Measurements from ENCODE around the gene CDC25C. TPM values are rescaled to one million over a fixed set of nuclear protein-coding genes. Genes with fewer than 3 reads are reported as not detected.

Gene CDC25C
- total RNA-seq, 2 experiments from 2014 or later: not detected

DNA sequence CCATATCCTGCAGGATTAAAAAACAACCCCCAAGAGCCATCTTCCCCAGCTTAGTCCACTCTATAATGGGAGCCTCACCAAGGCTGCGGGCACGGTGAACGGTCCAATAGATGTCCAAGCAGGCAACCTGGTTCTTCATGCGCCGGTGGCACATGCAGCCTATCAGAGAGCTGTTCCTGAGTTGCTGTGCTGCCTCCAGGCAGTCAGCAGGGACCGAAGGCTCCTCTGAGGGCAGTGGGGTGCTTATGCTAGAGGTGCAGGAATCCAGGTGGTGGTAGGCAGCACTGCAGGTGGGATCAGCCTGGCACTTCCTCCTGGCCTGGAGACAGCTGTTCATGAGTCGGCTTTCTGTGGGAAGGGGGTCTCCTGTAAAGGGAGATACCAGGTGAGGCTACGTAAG is 67.4 kb downstream of the CDC25C start:
- DNase-seq (no peak), ATAC-seq (ENCODE audit: poor library complexity) (no peak)
- Mint-ChIP-seq H3K4me1 (ENCODE audit: low read depth) (no peaks in the 10 kb centered on the region), H3K36me3 (ENCODE audit: low read depth) (no peaks in the 10 kb centered on the region), H3K9me3 (no peaks in the 10 kb centered on the region), H3K27me3 (peaks cover 16% of the 10 kb centered on the region), H3K4me3 (no peak overlapping the region), H3K27ac (no peak overlapping the region)
- intact Hi-C loops (cut with DNase I, micrococcal nuclease): no loop called here
- Histone ChIP-seq H3K9me3 (ENCODE audit: control insufficient read depth in 1 of 2, insufficient read depth in 1 of 2, low read length in 2 of 2) (no peaks in the 10 kb centered on the region), H3K27ac (ENCODE audit: low read depth in 1 of 2, low read length in 2 of 2) (no peak overlapping the region), H3K27me3 (ENCODE audit: control insufficient read depth in 1 of 2, insufficient read depth in 2 of 2, low read length in 2 of 2) (peaks cover 0 to 4% of the 10 kb centered on the region in 2 experiments), H3K36me3 (ENCODE audit: insufficient read depth, low read length) (no peaks in the 10 kb centered on the region), H3K4me1 (ENCODE audit: insufficient read depth, low read length) (no peaks in the 10 kb centered on the region), H3K4me3 (ENCODE audit: low read length) (no peak overlapping the region)
- ChIA-PET POLR2A (no interaction called here), CTCF (no interaction called here)
- TF ChIP-seq, protein P1, sequence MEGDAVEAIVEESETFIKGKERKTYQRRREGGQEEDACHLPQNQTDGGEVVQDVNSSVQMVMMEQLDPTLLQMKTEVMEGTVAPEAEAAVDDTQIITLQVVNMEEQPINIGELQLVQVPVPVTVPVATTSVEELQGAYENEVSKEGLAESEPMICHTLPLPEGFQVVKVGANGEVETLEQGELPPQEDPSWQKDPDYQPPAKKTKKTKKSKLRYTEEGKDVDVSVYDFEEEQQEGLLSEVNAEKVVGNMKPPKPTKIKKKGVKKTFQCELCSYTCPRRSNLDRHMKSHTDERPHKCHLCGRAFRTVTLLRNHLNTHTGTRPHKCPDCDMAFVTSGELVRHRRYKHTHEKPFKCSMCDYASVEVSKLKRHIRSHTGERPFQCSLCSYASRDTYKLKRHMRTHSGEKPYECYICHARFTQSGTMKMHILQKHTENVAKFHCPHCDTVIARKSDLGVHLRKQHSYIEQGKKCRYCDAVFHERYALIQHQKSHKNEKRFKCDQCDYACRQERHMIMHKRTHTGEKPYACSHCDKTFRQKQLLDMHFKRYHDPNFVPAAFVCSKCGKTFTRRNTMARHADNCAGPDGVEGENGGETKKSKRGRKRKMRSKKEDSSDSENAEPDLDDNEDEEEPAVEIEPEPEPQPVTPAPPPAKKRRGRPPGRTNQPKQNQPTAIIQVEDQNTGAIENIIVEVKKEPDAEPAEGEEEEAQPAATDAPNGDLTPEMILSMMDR (IDR thresholded peaks at IDR 0.05): no peak

DNA sequence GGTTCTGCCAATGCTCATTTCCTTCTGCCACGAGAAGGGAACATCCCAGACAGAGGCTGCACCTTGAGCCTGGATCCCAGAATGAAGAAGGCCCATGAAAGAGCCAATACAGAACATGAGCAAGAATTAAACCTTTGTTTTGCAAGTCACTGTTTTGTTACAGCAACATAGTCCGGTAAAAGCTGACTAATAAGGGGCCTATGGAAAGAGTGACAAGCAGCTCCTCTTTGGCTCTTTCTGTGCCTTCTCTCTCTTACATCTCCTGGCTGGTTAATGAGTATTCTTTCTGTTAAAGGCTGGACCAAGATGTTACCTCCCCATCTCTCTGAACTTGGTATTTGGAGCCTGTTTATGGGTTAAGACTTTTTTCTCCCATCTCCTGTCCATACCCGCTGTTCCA is 68.0 kb downstream of the CDC25C start:
- H3K9me3 ChIP-seq (ENCODE audit: control insufficient read depth in 1 of 2, insufficient read depth in 1 of 2, low read length in 2 of 2): no peaks in the 10 kb centered on the region
- intact Hi-C loops (cut with DNase I, micrococcal nuclease): no loop called here
- no peak overlapping the region for H3K27ac ChIP-seq (ENCODE audit: low read depth in 1 of 2, low read length in 2 of 2)
- Mint-ChIP-seq H3K4me1 (ENCODE audit: low read depth) (no peaks in the 10 kb centered on the region), H3K27ac (no peak overlapping the region), H3K4me3 (no peak overlapping the region), H3K27me3 (peaks cover 16% of the 10 kb centered on the region), H3K9me3 (no peaks in the 10 kb centered on the region), H3K36me3 (ENCODE audit: low read depth) (no peaks in the 10 kb centered on the region)
- ChIA-PET POLR2A (no interaction called here), CTCF (no interaction called here)
- H3K36me3 ChIP-seq (ENCODE audit: insufficient read depth, low read length): no peaks in the 10 kb centered on the region
- TF ChIP-seq, protein P1 (IDR thresholded peaks at IDR 0.05): no peak
- H3K4me1 ChIP-seq (ENCODE audit: insufficient read depth, low read length): no peaks in the 10 kb centered on the region
- ATAC-seq (ENCODE audit: poor library complexity): no peak
- H3K27me3 ChIP-seq (ENCODE audit: control insufficient read depth in 1 of 2, insufficient read depth in 2 of 2, low read length in 2 of 2): peaks cover 0 to 4% of the 10 kb centered on the region in 2 experiments
- no peak for DNase-seq
- no peak overlapping the region for H3K4me3 ChIP-seq (ENCODE audit: low read length)

DNA sequence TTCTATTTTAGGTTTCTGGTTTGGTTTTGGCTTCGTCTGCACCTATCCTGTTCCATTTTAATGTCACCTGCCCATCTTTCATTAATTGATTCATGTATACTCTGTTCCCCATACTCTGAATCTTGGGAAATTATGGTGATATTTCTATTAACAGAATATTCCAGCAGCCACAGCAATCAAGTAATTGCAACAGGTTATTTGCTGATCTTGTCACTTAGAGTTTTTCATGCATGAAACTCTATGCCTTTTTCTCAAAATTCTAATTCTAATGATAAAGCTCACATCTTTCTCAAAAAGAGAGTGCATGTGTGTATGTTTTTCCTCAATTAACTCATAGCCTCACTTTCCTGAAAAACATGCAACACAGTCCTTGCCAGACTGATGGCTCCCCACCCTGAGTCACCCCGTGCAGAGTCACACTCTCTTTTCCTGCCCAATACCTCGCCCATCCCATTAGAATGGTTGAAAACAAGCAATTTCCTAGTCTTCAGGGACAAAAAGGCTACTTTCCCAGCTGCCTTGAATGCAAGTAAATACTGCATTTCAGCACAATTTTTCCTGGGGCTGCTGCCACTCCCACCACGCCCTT is 72.8 kb downstream of the CDC25C start:
- CTCF ChIA-PET: no interaction called here
- no peak overlapping the region for H3K4me3 Mint-ChIP-seq
- no peaks in the 10 kb centered on the region for H3K27me3 ChIP-seq (ENCODE audit: control insufficient read depth in 1 of 2, insufficient read depth in 2 of 2, low read length in 2 of 2)
- no peak overlapping the region for H3K4me3 ChIP-seq (ENCODE audit: low read length)
- no peaks in the 10 kb centered on the region for H3K36me3 Mint-ChIP-seq (ENCODE audit: low read depth)
- intact Hi-C loops (cut with DNase I, micrococcal nuclease): no loop called here
- no peaks in the 10 kb centered on the region for H3K4me1 ChIP-seq (ENCODE audit: insufficient read depth, low read length)
- no peak overlapping the region for H3K27ac ChIP-seq (ENCODE audit: low read depth in 1 of 2, low read length in 2 of 2)
- H3K9me3 ChIP-seq (ENCODE audit: control insufficient read depth in 1 of 2, insufficient read depth in 1 of 2, low read length in 2 of 2): no peaks in the 10 kb centered on the region
- H3K9me3 Mint-ChIP-seq: no peaks in the 10 kb centered on the region
- DNase-seq: no peak
- no peak overlapping the region for H3K27ac Mint-ChIP-seq
- POLR2A ChIA-PET: no interaction called here
- no peaks in the 10 kb centered on the region for H3K27me3 Mint-ChIP-seq
- no peaks in the 10 kb centered on the region for H3K4me1 Mint-ChIP-seq (ENCODE audit: low read depth)
- ATAC-seq (ENCODE audit: poor library complexity): no peak
- TF ChIP-seq, protein P1 (IDR thresholded peaks at IDR 0.05): no peak
- H3K36me3 ChIP-seq (ENCODE audit: insufficient read depth, low read length): no peaks in the 10 kb centered on the region
